ENCODE measurements around the gene HOXA10.

Gene HOXA10

GRCh38 chr7:27148756-27149641 is 25.1 kb downstream of the HOXA10 start:
- TF ChIP-seq, protein P1, sequence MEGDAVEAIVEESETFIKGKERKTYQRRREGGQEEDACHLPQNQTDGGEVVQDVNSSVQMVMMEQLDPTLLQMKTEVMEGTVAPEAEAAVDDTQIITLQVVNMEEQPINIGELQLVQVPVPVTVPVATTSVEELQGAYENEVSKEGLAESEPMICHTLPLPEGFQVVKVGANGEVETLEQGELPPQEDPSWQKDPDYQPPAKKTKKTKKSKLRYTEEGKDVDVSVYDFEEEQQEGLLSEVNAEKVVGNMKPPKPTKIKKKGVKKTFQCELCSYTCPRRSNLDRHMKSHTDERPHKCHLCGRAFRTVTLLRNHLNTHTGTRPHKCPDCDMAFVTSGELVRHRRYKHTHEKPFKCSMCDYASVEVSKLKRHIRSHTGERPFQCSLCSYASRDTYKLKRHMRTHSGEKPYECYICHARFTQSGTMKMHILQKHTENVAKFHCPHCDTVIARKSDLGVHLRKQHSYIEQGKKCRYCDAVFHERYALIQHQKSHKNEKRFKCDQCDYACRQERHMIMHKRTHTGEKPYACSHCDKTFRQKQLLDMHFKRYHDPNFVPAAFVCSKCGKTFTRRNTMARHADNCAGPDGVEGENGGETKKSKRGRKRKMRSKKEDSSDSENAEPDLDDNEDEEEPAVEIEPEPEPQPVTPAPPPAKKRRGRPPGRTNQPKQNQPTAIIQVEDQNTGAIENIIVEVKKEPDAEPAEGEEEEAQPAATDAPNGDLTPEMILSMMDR (IDR thresholded peaks at IDR 0.05; ENCODE audit: extremely low read depth, missing control alignments), result no peak
- no peak for DNase-seq (ENCODE audit: low spot score)

- TF ChIP-seq, protein P1 (IDR thresholded peaks at IDR 0.05; ENCODE audit: extremely low read depth, missing control alignments), result no peak
- DNase-seq (ENCODE audit: low spot score), result no peak
These were observed 25.9 kb downstream of the HOXA10 start for GRCh38 chr7:27148031-27148755.

GRCh38 chr7:27147199-27148030 is 26.7 kb downstream of the HOXA10 start, which contains the start of gene HOXA6:
Gene HOXA6 (minus strand): TSS chr7:27147774. CDS start chr7:27147749, 25 bp downstream.
- TF ChIP-seq, protein P1 (IDR thresholded peaks at IDR 0.05; ENCODE audit: extremely low read depth, missing control alignments), result no peak
- no peak for DNase-seq (ENCODE audit: low spot score)

DNA sequence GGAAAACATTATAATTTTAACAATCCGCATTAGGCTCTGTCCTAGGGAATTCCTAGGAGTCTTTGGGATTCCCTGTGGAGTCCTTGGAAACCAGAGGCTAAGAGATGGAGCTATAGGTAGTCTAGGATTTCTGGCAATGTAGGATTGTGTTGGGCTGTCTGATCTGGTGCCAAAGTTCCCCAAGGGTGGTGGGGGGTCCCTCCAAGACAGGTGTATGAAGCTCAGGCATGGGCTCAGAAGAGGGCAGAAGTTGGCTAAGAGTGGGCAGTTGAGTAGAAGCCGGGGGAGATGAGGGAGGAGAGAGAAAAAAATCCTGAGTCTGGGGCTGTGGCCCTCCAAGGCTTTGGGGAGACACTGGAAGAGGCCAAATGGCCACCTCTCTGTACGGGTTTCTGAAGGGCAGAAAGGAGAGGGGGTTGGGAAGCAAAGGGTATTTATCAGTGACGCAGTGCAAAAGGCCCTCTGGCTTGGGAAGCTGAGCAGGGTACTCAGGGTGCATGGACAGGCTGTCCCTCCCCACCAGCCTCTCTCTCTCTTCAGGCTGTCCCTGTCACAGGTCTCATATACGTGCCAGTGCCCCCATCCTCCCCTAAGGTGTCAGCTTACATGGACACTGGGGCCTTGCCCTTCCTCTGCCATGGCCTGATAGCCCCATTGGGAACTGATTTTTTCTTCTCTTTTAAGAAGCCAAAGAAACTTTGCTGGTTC is 27.5 kb downstream of the HOXA10 start:
- TF ChIP-seq, protein P1 (IDR thresholded peaks at IDR 0.05; ENCODE audit: extremely low read depth, missing control alignments), result no peak
- DNase-seq (ENCODE audit: low spot score), result no peak

- DNase-seq (ENCODE audit: low spot score), result no peak
- TF ChIP-seq, protein P1 (IDR thresholded peaks at IDR 0.05; ENCODE audit: extremely low read depth, missing control alignments), result no peak
These were observed 28.2 kb downstream of the HOXA10 start for GRCh38 chr7:27145914-27146412.

DNA sequence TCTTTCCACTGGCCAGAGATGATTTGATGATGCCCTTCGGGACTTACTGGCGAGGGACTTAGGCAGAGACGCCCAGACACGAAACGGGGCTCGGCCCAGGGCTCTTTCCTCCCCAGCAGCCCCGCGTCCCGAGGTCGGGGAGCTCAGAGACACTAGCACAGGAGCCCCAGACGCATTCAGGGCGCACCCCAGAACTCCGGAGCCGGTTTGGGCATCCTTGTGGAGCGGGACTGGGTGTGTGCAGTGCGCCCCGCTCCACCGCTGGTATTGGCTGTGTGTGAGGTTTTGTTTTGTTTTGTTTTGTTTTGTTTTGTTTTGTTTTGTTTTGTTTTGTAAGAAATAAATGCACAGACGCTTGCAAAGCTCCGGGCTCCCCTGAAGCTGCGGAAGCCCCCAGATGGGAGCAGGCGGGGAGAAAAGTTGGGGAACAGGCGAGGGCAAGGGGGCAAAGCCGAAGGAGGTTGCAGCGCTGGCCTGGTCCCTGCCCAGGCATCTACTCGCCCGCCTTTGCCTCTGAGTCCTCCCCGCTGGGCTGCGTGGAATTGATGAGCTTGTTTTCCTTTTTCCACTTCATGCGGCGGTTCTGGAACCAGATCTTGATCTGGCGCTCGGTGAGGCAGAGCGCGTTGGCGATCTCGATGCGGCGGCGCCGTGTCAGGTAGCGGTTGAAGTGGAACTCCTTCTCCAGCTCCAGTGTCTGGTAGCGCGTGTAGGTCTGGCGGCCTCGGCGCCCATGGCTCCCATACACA is 28.8 kb downstream of the HOXA10 start:
- DNase-seq (ENCODE audit: low spot score), result no peak
- TF ChIP-seq, protein P1 (IDR thresholded peaks at IDR 0.05; ENCODE audit: extremely low read depth, missing control alignments), result no peak

All from GM20000 (cell line).